Inflammatory macrophage treated with lipopolysaccharide for 1 hour (primary cell): ENCODE data around the gene SS18L1.
A peak's percentile ranks its signal among the peaks of the same experiment; 100 is the strongest.

Source experiments
- DNase-seq, 2 donors: peaks; one replicate each; pipeline ENCODE4 v3.0.0-alpha.2; 2020 to 2022

The SS18L1 gene

DNA sequence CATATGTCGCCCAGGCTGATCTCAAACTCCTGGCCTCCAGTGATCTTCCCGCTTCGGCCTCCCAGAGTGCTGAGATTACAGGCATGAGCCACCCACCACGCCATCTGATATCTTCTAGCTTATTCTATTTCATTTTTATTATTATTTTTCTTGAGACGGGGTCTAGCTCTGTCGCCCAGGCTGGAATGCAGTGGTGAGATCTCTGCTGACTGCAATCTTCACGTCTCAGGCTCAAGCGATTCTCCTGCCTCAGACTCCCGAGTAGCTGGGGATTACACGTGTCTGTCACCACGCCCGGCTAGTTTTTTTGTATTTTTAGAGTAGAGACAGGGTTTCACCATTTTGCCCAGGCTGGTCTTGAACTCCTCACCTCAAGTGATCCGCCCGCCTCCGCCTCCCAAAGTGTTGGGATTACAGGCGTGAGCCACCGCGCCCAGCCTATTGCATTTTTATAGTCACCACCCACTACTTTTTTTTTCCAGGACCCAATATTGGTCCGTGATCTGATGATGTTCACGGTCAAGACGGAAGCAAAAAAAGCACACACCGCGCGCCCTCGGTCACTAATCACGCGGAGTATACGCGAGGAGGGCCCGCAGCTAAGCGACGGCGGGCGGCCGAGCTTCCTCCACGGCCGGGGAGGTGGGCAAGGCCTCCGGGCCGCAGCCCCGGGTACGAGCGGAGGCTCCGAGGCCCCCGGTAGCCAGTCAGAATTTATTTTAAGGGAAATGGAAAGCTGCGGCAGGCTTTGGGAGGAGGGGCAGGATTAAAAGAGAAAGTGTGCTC, 22.4 kb upstream of the SS18L1 start:
- DNase-seq, result peak; percentile 63 to 67

DNA sequence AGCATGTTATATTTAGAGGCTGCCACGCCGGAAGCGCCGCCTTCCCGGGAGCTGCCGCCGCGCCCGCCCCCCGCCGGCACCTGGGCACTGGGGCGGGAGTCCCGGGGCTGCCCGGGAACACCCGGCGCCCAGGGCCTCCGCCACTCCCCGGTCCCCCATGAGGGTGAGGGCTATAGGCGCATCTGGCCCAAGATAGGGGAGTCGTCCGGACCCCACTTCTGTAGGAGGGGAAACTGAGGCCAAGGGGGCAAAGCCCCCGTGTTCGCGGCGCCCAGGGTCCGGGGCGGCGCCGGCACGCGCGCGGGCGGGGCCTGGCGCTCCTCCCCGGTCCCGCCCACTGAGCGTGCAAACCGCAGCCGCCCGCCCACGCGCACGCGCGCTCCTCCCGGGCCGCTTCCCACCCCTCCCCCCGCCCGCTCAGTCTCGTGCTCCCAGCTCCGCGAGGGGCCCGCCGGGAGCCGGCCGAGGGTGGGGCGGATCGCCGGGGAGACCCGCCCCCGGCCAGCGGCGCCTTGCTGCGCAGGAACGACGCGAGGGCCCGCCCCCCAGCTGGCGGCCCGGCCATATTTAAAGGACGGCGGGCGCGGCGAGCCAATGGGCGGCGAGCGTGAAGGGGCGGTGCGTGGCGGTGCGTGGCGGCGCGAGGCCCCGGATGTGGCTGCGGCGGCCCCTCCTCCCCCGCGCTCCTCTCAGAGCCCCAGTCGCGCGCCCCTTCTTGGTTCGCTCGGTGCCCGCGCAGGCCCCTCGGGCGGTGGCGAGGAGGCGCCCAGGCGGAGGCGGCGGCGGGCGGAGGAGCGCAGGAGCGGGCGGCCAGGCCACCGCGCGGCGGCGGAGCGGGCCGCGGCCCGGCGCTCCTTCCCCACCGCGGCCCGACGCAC, 21.6 kb upstream of the SS18L1 start, which contains the start of gene LSM14B:
Gene LSM14B, plus strand, starts transcription at position 700 of the 878 bp plus-strand sequence. CDS start 192 bp downstream, outside the sequence.
- DNase-seq, result peak; percentile 94 to 97

DNA sequence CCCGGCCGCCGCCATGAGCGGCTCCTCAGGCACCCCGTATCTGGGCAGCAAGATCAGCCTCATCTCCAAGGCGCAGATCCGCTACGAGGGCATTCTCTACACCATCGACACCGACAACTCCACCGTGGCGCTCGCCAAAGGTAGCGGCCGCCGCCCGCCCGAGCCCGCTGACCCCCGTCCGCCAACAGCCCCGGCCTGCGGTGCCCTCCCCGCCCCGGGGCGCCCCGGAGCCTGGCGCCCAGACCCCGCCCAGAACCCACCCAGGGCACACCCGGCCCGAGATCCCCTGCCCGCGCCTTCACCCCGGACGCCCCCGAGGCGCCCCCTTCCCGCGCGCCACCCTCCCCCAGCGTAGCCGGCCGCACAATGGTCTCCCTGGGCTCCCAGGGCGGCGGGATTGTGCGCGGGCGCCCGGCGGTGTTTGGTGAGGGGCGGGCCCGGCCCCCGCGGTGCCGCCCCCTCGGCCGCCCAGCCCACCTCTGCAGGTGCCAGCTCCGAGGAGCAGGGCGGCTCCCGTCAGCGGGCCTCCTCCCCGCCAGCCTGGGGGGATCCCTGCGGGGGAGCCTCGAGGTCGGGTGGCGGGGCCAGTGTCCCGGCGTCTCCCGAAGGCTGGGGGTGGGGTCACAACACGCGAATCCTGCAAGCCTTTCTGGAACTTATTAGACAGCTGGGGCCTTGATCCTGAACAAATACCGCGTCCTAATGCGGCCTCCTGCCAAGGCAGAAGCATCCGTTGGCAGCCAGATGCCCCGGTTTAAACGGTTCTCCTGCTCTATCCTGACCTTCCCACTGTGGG, 20.7 kb upstream of the SS18L1 start:
- DNase-seq, result no peak

DNA sequence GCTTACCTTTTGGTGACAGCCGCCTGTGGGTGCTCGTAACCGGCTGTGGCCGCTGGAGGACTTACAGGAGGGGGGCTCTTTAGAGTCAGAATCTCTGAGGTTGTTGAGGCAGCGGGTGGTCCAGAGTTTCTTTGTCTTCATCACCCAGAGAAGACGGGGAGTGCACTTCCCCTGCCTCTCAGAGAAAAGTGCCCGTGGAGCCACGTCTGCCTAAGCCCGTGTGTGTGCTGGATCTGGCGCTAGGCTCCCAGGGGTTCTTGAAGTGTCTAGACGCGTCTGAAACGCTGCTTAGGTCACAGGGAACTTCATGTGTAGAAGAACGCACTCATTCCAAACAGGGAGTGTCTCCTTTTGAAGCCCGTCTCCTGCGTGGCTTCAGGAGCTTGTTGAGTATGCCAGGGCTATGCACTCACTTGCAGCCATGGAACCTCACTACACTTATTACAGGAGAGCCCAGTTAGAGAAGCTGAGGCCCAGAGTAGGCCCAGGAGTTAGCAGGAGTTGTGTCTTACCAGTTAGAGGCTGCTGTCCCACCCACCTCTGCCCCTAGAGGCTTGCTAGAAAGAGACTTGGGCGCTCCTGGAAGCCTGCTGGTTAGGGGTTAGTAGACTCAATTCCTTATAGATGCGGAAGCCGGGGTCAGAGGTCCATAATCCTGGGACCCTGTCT, 20.0 kb upstream of the SS18L1 start:
- DNase-seq, result no peak

DNA sequence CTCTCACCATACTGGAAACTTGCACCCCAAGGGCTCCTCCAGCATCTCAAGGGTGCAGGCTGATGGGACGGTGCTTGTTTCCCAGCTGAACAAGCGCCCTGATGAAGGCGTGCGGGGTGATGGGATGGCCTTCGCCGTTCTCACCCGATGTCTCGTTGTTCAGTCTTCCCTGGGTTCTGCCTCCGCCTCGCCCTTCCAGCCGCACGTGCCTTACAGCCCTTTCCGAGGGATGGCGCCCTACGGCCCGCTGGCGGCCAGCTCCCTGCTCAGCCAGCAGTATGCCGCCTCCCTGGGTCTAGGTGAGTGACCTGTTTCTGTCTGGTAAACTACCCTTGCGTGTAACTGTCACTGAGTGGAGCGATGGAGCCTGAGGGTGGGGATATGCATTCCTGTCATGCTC, 17.4 kb upstream of the SS18L1 start:
- no peak for DNase-seq

DNA sequence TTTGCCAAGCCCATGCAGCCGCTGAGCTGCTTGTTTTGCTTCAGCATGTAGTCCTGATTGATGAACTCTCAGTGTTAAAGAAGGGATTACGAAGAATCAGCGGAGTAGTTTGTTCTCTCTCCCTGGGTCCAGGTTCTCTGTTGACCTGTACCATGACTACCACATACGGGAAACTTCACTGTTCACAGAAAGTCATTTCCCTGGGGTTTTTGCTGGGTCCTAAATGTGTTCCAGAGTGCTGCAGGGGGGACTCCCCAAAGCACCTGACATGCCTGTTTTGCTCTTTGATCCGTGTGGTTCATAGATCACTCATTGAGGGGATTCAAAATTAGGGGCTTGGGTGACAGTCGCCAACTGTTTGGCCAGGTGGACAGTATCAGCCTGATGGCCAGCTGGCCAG, 15.8 kb upstream of the SS18L1 start:
- DNase-seq, result no peak

DNA sequence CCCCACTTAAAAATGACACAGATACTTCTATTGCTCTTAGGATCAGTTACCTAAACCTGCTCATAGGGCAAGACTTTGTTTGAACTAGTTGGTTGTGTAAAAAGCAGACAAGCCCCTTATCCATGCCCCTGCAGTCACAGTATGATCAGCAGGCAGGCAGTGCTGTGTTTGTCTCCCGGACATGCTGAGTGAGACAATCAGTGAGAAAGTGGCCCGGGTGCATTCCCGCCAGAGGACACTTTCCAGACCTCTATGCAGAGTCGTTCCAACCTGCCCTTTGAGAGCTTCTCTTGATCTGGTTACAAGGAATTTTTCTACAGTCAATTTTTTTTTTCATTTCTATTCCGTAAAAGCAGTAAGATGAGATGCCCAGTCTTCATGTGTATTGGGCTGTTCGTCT, 15.1 kb upstream of the SS18L1 start:
- DNase-seq, result no peak

DNA sequence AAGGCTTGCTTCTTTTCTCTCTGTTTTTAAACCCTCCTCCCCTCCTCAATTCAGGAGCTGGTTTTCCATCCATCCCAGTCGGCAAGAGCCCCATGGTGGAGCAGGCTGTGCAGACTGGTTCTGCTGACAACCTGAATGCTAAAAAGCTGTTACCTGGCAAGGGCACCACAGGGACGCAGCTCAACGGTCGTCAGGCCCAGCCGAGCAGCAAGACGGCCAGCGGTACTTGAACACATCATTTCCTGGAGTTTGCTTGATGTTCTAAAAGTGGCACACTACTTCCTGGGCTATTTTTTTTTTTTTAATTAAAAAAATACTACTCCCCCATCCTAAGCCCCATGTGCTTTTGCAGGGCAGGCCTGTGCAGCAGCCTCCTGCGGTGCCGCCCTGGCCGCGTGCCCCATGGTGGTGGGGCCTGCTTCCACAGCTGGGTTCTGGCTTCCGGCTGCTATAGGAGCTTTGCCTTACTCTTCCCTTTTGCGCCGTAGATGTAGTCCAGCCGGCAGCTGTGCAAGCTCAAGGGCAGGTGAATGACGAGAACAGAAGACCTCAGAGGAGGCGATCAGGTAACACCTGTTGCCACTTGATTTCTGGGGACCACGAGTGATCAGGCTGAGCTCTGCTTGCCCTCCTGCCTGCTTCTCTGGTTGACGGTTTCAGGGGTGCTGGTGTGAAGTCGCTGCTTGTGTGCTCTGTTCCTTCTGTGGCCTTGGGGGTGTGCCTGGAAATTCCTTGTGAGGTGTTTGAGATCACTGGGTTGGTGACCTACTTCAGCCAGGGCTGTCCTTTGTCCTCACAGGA, 13.6 kb upstream of the SS18L1 start:
- no peak for DNase-seq

DNA sequence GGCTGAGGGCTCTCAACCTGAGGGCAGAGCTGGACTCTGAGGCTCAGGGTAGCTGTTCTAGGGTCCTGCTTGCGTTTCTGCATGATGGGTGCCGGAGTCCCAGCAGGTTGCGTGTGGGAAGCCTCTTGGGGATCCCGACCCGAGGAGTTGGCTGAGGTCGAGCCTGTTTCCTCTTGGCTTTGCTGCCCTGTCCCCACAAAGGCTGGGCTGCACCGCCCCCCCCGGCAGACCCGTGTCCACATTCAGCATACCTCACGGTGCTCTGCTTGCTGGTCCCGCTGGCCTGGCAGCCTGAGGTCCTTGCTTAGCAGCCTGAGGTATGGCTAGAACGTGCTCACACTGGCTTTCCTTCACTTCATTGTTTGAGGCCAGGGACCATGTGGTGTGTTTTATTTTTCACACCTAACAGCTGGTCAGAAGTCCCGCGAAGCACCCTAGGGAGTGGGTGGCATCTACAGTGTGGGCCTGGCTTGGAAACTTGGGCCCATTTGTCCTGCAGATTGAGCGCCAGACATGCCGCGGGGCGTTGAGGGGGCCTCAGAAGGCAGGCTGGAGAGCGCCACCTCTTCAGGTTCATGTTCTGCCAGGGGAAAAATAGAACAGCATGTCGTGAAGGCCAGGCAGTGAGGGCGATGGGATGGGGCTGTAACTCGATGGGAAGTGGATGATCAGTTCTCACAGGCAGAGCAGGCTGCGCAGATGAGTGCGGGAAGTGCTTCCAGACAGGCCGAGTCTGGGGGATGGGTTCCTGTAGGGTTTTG, 11.8 kb upstream of the SS18L1 start:
- no peak for DNase-seq

DNA sequence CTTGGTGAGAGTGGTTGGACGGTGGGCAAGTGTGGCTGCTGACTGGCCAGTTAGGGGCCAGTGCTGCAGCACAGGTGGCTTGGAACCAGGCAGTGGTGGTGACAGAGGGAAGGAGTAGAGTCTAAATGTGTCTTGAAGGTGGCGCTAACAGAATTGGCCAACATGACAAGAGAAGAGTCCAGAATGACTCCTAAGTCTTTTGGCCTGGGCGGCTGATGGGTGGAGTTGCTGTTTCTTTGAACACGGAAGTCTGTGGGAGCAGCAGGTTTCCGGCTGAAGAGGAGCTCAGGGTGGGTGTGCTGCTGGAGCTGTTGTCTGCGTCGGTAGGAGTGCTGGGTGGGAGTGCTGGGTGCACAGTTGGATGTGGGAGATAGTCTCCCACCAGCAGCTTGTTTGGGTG, 11.1 kb upstream of the SS18L1 start:
- DNase-seq, result peak; percentile 53 to 62

DNA sequence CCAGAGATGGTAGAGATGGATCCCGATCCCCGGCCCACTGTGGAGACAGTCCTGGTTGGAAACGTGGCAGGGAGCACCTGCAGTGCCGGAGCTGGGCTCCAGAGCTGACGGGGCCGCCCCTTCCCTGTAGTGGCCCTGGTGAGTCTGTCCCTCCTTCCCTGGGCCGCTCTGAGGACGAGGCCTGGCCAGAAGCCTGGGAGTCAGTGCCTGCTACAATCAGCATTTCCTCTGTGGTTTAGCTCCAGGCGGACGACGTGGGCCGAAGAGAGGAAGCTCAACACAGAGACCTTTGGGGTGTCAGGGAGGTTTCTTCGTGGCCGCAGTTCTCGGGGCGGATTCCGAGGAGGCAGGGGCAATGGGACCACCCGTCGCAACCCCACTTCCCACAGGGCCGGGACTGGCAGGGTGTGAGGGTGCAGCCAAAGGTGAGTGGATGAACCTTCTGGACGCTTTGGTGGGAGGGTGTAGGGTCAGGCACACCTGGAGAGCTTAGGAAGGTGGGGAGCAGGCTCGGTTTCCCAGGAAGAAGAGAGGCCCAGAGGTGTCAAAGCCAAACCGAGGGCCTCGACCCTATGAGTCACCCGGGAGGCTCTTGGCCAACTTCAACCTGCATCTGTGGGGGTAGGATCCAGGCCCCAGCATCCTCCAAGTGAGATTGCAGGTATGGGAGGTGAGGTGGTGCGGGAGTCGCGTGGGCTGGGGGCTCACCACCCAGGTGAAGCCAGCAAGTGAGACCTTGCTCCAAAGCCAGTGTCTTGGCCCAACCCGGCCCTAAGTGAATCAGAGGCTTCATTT, 10.3 kb upstream of the SS18L1 start:
- DNase-seq, result peak; percentile 67 to 73

DNA sequence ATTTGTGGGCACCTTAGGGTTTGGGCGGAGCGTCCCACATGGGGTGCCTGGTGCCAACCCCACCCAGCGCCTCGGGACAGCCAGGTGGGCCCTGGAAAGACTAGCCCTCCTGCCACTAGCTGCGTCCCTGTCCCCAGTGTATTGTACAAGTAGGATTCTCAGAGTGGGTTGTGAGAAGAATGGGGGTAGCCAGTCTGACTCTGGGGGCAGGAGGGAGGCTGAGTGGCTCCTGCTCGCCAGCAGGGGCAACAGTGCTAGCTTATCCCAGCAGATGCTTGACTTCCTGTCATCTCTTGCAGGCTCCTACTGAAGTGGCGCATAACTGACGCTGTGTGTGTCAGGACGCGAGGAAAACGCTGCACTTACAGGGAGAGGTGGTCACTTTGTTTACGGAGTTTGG, 9.7 kb upstream of the SS18L1 start:
- no peak for DNase-seq

DNA sequence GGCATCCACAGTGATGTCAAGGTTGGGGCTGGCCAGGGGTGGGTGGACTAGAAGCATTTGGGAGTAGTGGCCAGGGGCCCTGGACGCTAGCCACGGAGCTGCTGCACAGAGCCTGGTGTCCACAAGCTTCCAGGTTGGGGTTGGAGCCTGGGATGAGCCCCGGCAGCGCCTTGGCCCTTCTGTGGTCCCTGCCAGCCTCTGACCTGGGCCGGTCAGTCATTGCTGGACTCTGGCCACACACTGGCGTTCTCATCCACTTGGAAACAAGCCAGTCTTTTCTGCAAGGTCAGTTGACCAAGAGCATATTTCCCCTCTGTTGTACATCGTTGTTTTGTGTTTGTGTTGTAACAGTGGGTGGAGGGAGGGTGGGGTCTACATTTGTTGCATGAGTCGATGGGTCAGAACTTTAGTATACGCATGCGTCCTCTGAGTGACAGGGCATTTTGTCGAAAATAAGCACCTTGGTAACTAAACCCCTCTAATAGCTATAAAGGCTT, 8.8 kb upstream of the SS18L1 start:
- peak in 1 of 2 donors; percentile 36 for DNase-seq

DNA sequence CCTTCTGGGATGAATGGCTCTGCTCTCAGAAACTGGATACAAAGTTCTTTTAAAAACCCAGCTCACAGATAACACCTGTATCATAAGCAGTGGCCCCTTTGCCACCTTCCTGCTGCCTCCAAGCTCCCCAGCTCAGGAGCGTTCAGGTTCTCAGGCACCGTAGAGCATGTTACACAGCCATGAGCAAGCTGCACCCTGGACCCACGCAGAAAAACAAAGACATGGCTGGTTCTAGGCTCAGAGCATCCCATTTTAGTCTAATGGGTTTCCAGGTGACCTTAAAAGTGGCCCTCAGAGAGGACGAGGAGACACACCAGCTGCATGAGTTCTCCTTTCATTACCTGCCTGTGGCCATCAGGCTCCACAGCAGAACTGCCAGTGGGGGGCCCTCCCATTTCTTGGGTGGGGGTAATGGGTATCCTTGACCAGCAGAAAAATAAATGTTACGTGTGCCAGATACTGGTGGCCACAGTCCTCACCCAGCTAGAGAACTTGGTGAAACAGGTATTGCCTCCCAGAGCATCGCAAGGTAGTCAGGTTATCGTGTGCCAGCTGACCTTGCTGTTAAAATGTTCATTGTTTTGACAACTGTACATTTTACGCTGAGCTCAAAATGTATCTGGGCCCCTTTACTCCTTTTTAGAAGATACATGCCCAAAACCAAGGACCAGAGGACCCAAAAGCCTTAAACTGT, 7.8 kb upstream of the SS18L1 start:
- DNase-seq, result no peak

DNA sequence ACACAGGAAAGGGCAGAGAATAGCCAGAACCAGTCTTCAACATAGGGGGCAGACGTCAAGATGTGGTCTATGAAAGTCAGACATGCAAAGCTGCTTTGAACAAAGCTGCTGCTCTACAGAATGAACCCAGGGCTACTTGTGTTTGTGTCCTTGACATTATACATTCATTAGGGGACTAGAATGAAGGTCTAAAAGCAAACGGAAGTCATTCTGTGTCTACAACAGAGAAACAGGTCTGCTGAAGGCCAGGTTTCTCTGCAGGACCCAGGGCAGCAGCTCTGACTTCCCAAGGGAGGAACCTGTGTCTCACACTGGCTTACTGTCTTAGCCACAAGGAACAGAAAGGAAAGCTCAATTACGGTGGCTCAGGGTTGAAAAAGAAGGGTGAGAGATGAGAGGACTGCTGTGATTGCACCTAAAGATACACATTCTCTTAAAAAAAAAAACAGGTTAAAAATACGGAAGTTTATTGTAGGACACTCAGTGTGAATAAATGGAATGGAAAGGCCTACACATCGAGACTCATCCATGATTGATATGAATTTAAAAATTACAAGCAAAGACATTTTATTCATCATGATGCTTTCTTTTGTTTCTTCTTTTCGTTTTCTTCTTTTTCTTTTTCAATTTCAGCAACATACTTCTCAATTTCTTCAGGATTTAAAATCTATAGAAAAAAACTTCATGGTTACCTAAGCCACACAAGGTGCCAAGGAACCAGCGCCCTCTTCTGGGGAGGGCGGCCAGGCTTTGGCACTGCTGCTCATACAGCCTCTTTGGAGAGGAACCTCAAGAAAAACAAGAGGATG, 7.1 kb upstream of the SS18L1 start:
- peak; percentile 49 to 77 for DNase-seq

DNA sequence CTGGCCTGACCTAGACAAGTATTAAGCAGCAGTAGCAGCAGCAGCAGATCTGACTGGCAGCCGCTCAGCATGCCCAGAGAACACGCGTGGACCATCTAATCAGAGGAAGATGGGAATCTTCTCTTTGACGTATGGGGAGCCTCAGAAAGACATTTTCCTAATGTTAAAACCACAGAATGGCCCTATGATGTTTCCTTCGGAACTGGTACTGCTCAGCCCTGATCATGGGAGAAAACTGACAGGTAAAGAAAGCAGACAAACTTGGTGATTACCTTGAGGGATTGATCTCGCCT, 6.5 kb upstream of the SS18L1 start:
- DNase-seq, result no peak

DNA sequence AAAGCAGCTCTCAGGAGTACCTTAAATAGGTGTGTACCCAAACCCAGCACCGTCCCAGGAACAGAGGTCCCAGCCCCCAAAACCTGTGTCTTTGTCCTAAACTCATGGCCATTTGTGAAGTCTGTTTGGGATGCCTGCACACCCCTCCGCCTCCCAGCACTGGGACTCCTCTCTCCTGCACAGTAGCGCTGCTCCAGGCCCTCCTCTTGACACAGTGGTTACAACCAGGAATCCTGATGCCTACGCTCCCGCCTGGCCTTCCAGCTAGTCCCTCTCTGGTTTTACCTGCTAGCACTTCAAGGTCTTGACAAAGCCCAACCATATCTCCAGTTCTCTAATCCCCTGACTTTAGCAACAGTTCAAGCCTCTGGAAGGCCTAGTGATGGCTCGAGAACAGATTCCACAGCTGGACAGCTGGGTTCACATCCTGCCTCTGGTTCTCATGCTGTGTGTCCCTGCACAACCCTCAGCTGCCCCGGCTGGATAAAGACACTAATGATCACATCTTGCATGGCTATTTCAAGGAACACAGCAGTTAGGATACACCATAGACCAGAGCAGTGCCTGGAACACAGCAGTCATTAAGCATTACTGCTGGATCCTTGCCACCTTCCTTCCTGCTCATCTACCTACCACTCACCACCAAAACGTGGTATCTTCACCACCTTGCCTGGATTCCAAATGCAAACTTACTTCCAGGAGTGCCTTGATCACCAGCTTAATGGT, 5.9 kb upstream of the SS18L1 start:
- DNase-seq, result no peak

DNA sequence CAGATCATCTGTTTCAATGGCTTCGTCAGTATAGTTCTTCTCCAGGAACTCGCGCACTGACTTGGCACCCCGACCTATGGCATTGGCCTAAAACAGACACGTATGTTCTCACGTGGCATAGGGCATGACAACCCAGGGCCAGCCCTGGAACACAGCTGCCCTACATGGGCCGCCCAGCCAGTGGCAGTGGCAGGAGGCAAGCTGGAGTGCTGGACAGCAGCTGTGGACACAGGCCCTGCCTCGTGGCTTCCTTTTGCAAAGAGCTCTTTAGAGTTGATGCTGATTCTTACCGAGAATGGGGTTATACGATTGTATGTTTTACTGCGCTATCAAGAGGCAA, 5.4 kb upstream of the SS18L1 start:
- no peak for DNase-seq
